Naive thymus-derived CD4-positive, alpha-beta T cell (primary cell): ENCODE results near the gene B3GALNT2. TPM values are rescaled to one million over a fixed set of nuclear protein-coding genes. Genes with fewer than 3 reads are reported as not detected.
A peak's percentile ranks its signal among the peaks of the same experiment; 100 is the strongest.

Source experiments
- ATAC-seq: fragments of 150-1000 bp; cut with Tn5 transposase; 2 replicates; pipeline ENCODE4 v1.10.0; 2021; ENCODE audit warnings: mild to moderate bottlenecking, moderate library complexity
- CTCF ChIA-PET: fragments of 350-600 bp; sonication (Branson Sonifier 250); formaldehyde crosslinking; loops from one replicate; lab custom pipeline; 2021; ENCODE audit warnings: antibody characterized with exemption; lab: Charles Lee
- POLR2A ChIA-PET: fragments of 350-600 bp; sonication (Branson Sonifier 250); formaldehyde crosslinking; loops from one replicate; lab custom pipeline; 2021; ENCODE audit warnings: antibody characterized with exemption, inconsistent platforms; lab: Charles Lee
- DNase-seq, 9 donors: peaks; one replicate each; pipeline versions ENCODE4 v3.0.0 to v3.0.0-alpha.2; 2020 to 2022; ENCODE audit warnings: mixed read lengths in 1 of 9
- H3K27ac ChIP-seq: one replicate; pipeline ENCODE4 v1.7.0; 2013; ENCODE audit warnings: mild to moderate bottlenecking, low read depth, low read length, moderate library complexity
- H3K27me3 ChIP-seq, 2 donors: one replicate each; pipeline ENCODE4 v1.7.0; 2013; ENCODE audit warnings: low read length in 2 of 2, mild to moderate bottlenecking in 2 of 2, moderate library complexity in 2 of 2; ENCODE audit not compliant: control insufficient read depth in 2 of 2, insufficient read depth in 2 of 2
- H3K36me3 ChIP-seq, 3 experiments: 1 replicate in 2 of 3; 2 replicates in 1 of 3; pipeline ENCODE4 v1.7.0; 2013; ENCODE audit warnings: low read length in 3 of 3, mild to moderate bottlenecking in 3 of 3, moderate library complexity in 1 of 3; ENCODE audit not compliant: insufficient read depth in 3 of 3, control insufficient read depth in 2 of 3
- H3K4me1 ChIP-seq, 2 donors: one replicate each; pipeline ENCODE4 v1.7.0; 2013; ENCODE audit warnings: low read length in 2 of 2, mild to moderate bottlenecking in 2 of 2, moderate library complexity in 1 of 2; ENCODE audit not compliant: control insufficient read depth in 2 of 2, insufficient read depth in 2 of 2
- H3K4me3 ChIP-seq: 2 replicates; pipeline ENCODE4 v1.7.0; 2013; ENCODE audit warnings: mild to moderate bottlenecking, low read length
- H3K9me3 ChIP-seq, 3 experiments: 1 replicate in 2 of 3; 2 replicates in 1 of 3; pipeline ENCODE4 v1.7.0; 2013; ENCODE audit warnings: low read length in 3 of 3; ENCODE audit not compliant: control insufficient read depth in 2 of 3
- H3K27ac Mint-ChIP-seq, 9 donors: one replicate each; pipeline ENCODE4 v1.8.0; 2020 to 2022; ENCODE audit warnings: mixed read lengths in 9 of 9, mild to moderate bottlenecking in 8 of 9, moderate library complexity in 5 of 9, inconsistent platforms in 2 of 9
- H3K27me3 Mint-ChIP-seq, 5 donors: one replicate each; pipeline ENCODE4 v1.8.0; 2021 to 2022; ENCODE audit warnings: mixed read lengths in 5 of 5, mild to moderate bottlenecking in 1 of 5
- H3K36me3 Mint-ChIP-seq, 5 donors: one replicate each; pipeline ENCODE4 v1.8.0; 2020 to 2022; ENCODE audit warnings: mixed read lengths in 5 of 5, mild to moderate bottlenecking in 3 of 5, inconsistent platforms in 1 of 5
- H3K4me1 Mint-ChIP-seq, 7 donors: one replicate each; pipeline ENCODE4 v1.8.0; 2020 to 2022; ENCODE audit warnings: mixed read lengths in 7 of 7, mild to moderate bottlenecking in 3 of 7, inconsistent platforms in 1 of 7
- H3K4me3 Mint-ChIP-seq, 10 donors: one replicate each; pipeline ENCODE4 v1.8.0; 2020 to 2022; ENCODE audit warnings: mild to moderate bottlenecking in 10 of 10, mixed read lengths in 10 of 10, moderate library complexity in 6 of 10, inconsistent platforms in 2 of 10
- H3K9me3 Mint-ChIP-seq, 11 donors: one replicate each; pipeline ENCODE4 v1.8.0; 2020 to 2022; ENCODE audit warnings: mixed read lengths in 11 of 11, mild to moderate bottlenecking in 4 of 11, inconsistent platforms in 1 of 11, moderate library complexity in 1 of 11
- intact Hi-C, 2 donors: fragments of 100-400 bp; cut with micrococcal nuclease; formaldehyde crosslinking; loops; one replicate each; pipeline ENCODE4 v1.15.1; 2023
- polyA plus RNA-seq, 2 donors: library from polyadenylated mRNA; unstranded; fragments of 300-500 nt; fragmentation: Illumina TruSeq; gene quantifications; one replicate each; pipeline ENCODE4 v1.2.3, GENCODE V29; 2021
- total RNA-seq, 6 experiments: library from RNA in 5 of 6; stranded (reverse) in 5 of 6; gene quantifications; 1 replicate in 5 of 6; 2 replicates in 1 of 6; pipeline ENCODE4 v1.2.3 and lab custom pipeline; 2021 to 2026

The B3GALNT2 gene
- total and polyA plus RNA-seq, 7 experiments from 2014 or later: 4.3 to 10.1 (median 6.6) TPM

DNA sequence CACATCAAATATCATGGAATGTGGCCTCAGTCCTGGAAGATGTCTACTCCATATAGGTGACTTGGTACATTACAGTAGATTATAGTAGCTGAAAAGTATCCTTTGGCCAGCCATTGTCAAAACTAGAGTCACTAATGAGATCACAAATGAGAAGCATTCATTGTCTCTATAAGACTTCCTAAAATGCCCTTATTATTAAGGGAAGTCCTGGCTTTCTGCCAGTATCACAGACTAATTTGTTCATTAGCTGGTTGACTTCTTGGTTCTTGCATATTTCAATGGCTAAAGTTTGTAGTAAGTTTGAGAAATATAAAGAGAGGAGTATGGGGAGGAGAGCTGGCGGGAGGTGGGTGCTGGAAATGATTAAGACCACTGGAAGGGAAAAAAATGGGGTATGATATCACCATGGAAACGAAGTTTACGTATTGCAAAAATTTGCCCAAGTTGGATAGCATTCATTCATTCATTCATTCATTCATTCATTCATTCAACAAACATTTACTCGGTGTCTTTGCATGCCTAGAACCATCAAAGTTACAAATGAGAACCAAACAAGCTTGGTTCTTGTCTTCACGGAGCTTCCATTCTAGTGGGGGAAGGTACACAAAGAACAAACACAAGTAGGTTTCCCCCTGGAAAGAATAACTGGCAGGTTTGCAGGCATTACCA lies 11.7 kb upstream of the B3GALNT2 start:
- no peak overlapping the region for H3K4me3 ChIP-seq
- Mint-ChIP-seq H3K4me3 (no peak overlapping the region), H3K27ac (no peak overlapping the region), H3K36me3 (no peaks in the 10 kb centered on the region), H3K9me3 (no peaks in the 10 kb centered on the region), H3K27me3 (peaks cover 0 to 19% (median 0%) of the 10 kb centered on the region in 5 donors), H3K4me1 (peaks cover 0 to 10% (median 0%) of the 10 kb centered on the region in 7 donors)
- no peak for ATAC-seq
- ChIA-PET POLR2A (interaction anchor here (0.7 kb wide), 1 partner anchor 271 kb away, joined by 3 read pairs; no protein-coding TSS in a partner anchor), CTCF (interaction anchor here (0.8 kb wide), 2 partner anchors 456 to 566 kb away, joined by 3 read pairs; no protein-coding TSS in a partner anchor)
- H3K27me3 ChIP-seq: no peaks in the 10 kb centered on the region
- intact Hi-C loops: loop anchor here in 1 of 2 donors (2.0 kb wide), 1 partner anchor 83 kb away; no protein-coding TSS in a partner anchor
- no peaks in the 10 kb centered on the region for H3K36me3 ChIP-seq
- no peaks in the 10 kb centered on the region for H3K4me1 ChIP-seq
- DNase-seq: no peak
- H3K27ac ChIP-seq: no peak overlapping the region
- no peaks in the 10 kb centered on the region for H3K9me3 ChIP-seq

DNA sequence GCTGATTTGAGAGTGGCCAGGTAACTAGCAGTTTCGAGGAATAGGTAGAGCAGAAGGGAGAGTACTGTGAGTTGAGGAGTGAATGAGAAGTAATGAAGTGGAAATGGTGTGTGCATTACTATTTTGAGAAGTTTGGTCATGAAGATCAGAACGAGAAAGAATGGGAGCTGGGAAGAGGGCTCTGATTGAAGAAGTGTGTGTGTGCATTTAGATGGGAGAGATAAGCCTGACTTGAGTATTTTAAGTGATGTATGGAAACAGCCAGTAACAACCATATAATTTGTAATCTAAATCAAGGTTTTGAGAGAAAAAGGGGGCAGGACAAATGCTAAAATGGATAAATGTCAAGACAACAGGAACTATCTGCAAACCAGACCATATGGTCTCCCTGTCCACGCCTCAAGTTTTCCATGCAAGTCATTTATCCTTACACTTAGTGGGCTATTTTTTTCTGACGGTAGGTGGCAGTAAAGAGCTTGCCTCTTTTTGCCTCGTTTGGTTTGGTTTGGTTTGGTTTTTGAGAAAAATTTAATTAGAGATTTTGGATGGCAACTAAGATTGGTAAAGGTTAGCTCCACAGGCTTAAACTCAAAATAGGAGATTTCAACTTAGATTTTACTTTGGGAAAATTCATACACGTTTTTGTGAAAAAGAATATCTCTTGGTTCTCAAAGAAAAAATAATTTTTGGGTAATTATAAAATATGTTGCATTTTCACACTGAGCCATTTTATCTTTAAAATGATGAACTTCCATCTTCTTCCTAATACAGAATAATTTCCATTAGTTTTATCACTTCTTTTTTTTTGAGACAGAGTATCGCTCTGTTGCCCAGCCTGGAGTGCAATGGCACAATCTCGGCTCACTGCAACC lies 9.5 kb upstream of the B3GALNT2 start:
- Histone ChIP-seq H3K9me3 (no peaks in the 10 kb centered on the region), H3K27ac (no peak overlapping the region), H3K4me3 (no peak overlapping the region), H3K27me3 (no peaks in the 10 kb centered on the region), H3K4me1 (no peaks in the 10 kb centered on the region), H3K36me3 (no peaks in the 10 kb centered on the region)
- no peaks in the 10 kb centered on the region for H3K36me3 Mint-ChIP-seq
- H3K9me3 Mint-ChIP-seq: no peaks in the 10 kb centered on the region
- peak overlapping the region in 1 of 9 donors; percentile 41 for H3K27ac Mint-ChIP-seq
- ATAC-seq (peak; percentile 75), DNase-seq (peak in 7 of 9 donors; percentile 32 to 68 (median 53))
- H3K4me3 Mint-ChIP-seq: no peak overlapping the region
- ChIA-PET POLR2A (interaction anchor here (0.8 to 1.2 kb wide), 3 partner anchors 9 to 268 kb away, joined by 3 to 6 read pairs (median 3); partner anchors contain the start of gene B3GALNT2), CTCF (interaction anchor here (0.7 to 1.4 kb wide), 10 partner anchors 9 to 553 kb away, joined by 3 to 7 read pairs (median 3); no protein-coding TSS in a partner anchor)
- intact Hi-C loops: loop anchor here (1.0 to 2.0 kb wide), 6 partner anchors 9 to 458 kb away; partner anchors contain the start of gene B3GALNT2 (in 1 of the 2)
- H3K27me3 Mint-ChIP-seq: peaks cover 0 to 27% (median 3%) of the 10 kb centered on the region in 5 donors
- H3K4me1 Mint-ChIP-seq: peaks cover 0 to 10% (median 0%) of the 10 kb centered on the region in 7 donors

GRCh38 chr1:235511470-235512240 lies 7.4 kb upstream of the B3GALNT2 start:
- no peaks in the 10 kb centered on the region for H3K27me3 ChIP-seq
- H3K9me3 ChIP-seq: no peaks in the 10 kb centered on the region
- no peak overlapping the region for H3K4me3 ChIP-seq
- intact Hi-C loops: no loop called here
- POLR2A ChIA-PET: interaction anchor here (0.6 kb wide), 1 partner anchor 270 kb away, joined by 3 read pairs; no protein-coding TSS in a partner anchor
- H3K27ac ChIP-seq: no peak overlapping the region
- peak overlapping the region in 1 of 9 donors; percentile 3 for H3K27ac Mint-ChIP-seq
- peaks cover 0 to 27% (median 3%) of the 10 kb centered on the region in 5 donors for H3K27me3 Mint-ChIP-seq
- no peaks in the 10 kb centered on the region for H3K36me3 ChIP-seq
- no peaks in the 10 kb centered on the region for H3K9me3 Mint-ChIP-seq
- no peak overlapping the region for H3K4me3 Mint-ChIP-seq
- peaks cover 0 to 10% (median 0%) of the 10 kb centered on the region in 7 donors for H3K4me1 Mint-ChIP-seq
- H3K4me1 ChIP-seq: no peaks in the 10 kb centered on the region
- CTCF ChIA-PET: interaction anchor here (1.3 to 1.6 kb wide), 2 partner anchors 270 to 272 kb away, joined by 3 to 4 read pairs; no protein-coding TSS in a partner anchor
- ATAC-seq (no peak), DNase-seq (no peak)
- no peaks in the 10 kb centered on the region for H3K36me3 Mint-ChIP-seq

GRCh38 chr1:235510823-235511222 lies 6.6 kb upstream of the B3GALNT2 start:
- intact Hi-C loops: no loop called here
- CTCF ChIA-PET: interaction anchor here (1.3 to 1.6 kb wide), 2 partner anchors 271 to 272 kb away, joined by 3 to 4 read pairs; no protein-coding TSS in a partner anchor

DNA sequence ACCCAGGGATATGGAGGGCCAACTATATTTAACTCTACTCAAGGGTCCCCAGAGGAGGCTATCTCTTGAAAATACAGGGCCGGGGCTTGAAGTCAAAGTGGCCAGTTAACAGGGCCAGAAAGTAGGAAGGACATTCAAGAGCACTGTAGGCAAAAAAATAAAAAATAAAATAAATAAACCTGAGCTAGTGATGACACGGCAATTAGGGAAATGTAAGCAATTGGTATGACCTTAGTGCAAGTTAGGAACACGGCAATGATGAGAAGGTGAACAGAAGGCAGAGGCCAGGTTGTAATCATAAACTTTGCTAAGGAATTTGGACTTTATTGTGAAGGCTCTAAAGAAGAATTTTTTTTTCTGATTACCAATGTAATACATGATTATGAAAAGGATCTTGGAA lies 3.4 kb upstream of the B3GALNT2 start:
- intact Hi-C loops: loop anchor here in 1 of 2 donors (10.0 kb wide), 2 partner anchors 663 to 1097 kb away; partner anchors contain the start of gene HEATR1
- Mint-ChIP-seq H3K36me3 (no peaks in the 10 kb centered on the region), H3K27ac (no peak overlapping the region), H3K4me1 (peaks cover 4 to 23% (median 15%) of the 10 kb centered on the region in 7 donors), H3K27me3 (peaks cover 0 to 17% (median 0%) of the 10 kb centered on the region in 5 donors), H3K9me3 (no peaks in the 10 kb centered on the region), H3K4me3 (no peak overlapping the region)
- DNase-seq (no peak), ATAC-seq (no peak)
- POLR2A ChIA-PET: interaction anchor here (0.7 kb wide), 2 partner anchors 10 to 425 kb away, joined by 3 read pairs; no protein-coding TSS in a partner anchor
- H3K27ac ChIP-seq: no peak overlapping the region
- CTCF ChIA-PET: no interaction called here
- no peaks in the 10 kb centered on the region for H3K27me3 ChIP-seq
- H3K9me3 ChIP-seq: no peaks in the 10 kb centered on the region
- no peaks in the 10 kb centered on the region for H3K36me3 ChIP-seq
- H3K4me3 ChIP-seq: no peak overlapping the region
- H3K4me1 ChIP-seq: peaks cover 0 to 5% of the 10 kb centered on the region in 2 donors

More at GRCh38 chr1:235510823-235511222, 6.6 kb upstream of the B3GALNT2 start:
- ATAC-seq (no peak), DNase-seq (no peak)
- Histone ChIP-seq H3K27me3 (no peaks in the 10 kb centered on the region), H3K36me3 (no peaks in the 10 kb centered on the region), H3K9me3 (no peaks in the 10 kb centered on the region), H3K4me1 (no peaks in the 10 kb centered on the region), H3K27ac (no peak overlapping the region), H3K4me3 (no peak overlapping the region)
- peaks cover 0 to 14% (median 5%) of the 10 kb centered on the region in 7 donors for H3K4me1 Mint-ChIP-seq
- no peak overlapping the region for H3K27ac Mint-ChIP-seq
- no peak overlapping the region for H3K4me3 Mint-ChIP-seq
- POLR2A ChIA-PET: no interaction called here
- no peaks in the 10 kb centered on the region for H3K36me3 Mint-ChIP-seq
- no peaks in the 10 kb centered on the region for H3K9me3 Mint-ChIP-seq
- peaks cover 0 to 20% (median 3%) of the 10 kb centered on the region in 5 donors for H3K27me3 Mint-ChIP-seq
